ENCODE data around the gene SLC16A9.

DNA sequence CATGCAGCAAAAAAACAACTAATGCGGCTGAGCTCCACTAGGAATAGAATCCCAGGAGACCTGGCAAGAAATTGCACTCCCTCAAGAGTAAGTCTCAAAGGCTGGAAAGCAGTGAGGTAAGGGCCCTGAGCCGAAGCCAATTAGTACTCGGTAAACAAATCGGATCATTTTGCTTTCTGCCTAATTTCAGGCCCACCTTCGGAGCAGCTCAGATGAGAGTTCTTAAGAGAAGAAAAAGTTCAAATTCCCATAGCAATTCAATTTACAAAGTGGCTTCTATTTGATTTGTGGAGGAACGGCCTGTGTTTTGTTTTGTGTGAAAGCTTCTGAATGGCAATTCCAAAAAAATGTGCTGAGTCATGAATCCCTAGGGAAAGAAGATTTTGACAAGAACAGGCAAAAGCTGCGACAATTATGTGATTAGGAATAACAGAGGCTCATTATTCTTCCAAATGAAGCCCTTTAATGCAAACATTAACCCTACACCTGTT, 60.9 kb downstream of the SLC16A9 start:
- no peak for TF ChIP-seq ZFX (IDR thresholded peaks at IDR 0.05; ENCODE audit: borderline replicate concordance)
- TF ChIP-seq, protein P1, sequence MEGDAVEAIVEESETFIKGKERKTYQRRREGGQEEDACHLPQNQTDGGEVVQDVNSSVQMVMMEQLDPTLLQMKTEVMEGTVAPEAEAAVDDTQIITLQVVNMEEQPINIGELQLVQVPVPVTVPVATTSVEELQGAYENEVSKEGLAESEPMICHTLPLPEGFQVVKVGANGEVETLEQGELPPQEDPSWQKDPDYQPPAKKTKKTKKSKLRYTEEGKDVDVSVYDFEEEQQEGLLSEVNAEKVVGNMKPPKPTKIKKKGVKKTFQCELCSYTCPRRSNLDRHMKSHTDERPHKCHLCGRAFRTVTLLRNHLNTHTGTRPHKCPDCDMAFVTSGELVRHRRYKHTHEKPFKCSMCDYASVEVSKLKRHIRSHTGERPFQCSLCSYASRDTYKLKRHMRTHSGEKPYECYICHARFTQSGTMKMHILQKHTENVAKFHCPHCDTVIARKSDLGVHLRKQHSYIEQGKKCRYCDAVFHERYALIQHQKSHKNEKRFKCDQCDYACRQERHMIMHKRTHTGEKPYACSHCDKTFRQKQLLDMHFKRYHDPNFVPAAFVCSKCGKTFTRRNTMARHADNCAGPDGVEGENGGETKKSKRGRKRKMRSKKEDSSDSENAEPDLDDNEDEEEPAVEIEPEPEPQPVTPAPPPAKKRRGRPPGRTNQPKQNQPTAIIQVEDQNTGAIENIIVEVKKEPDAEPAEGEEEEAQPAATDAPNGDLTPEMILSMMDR (IDR thresholded peaks at IDR 0.05), result no peak

Data from 22Rv1 (cell line).